Measurements from ENCODE around the gene ZNF165.

DNA sequence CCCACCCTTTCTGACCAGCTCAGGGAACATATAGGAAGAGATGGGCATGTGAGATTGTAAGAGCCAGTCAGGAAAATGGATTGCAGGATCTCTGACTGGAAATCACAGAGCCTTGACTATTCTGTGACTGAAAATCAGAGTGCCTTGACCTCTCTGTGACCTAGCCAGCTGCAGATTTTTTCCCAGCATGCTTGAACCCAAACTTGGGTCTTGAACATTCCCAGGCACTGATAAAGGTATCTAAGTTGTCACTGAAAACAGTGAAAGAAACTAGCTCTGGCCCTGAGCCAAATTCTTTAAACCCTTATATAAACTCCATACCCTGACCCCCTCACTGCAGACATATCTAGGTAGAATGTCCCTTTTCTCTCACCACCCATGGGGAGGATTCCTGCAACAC is 2.3 kb upstream of the ZNF165 start:
- TF ChIP-seq POLR2A (IDR thresholded peaks at IDR 0.05; ENCODE audit: low read depth) (no peak), POLR2AphosphoS5 (IDR thresholded peaks at IDR 0.05) (no peak)
- TF ChIP-seq, protein P1, sequence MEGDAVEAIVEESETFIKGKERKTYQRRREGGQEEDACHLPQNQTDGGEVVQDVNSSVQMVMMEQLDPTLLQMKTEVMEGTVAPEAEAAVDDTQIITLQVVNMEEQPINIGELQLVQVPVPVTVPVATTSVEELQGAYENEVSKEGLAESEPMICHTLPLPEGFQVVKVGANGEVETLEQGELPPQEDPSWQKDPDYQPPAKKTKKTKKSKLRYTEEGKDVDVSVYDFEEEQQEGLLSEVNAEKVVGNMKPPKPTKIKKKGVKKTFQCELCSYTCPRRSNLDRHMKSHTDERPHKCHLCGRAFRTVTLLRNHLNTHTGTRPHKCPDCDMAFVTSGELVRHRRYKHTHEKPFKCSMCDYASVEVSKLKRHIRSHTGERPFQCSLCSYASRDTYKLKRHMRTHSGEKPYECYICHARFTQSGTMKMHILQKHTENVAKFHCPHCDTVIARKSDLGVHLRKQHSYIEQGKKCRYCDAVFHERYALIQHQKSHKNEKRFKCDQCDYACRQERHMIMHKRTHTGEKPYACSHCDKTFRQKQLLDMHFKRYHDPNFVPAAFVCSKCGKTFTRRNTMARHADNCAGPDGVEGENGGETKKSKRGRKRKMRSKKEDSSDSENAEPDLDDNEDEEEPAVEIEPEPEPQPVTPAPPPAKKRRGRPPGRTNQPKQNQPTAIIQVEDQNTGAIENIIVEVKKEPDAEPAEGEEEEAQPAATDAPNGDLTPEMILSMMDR (IDR thresholded peaks at IDR 0.05) = no peak
